Mesendoderm (in vitro differentiated cells): ENCODE results near the gene CHMP4A.

Experiments
- DNase-seq: peaks from one replicate; pipeline ENCODE4 v3.0.0; 2013
- H2AK5ac ChIP-seq: 2 replicates; pipeline ENCODE4 v1.6.1; 2013; ENCODE audit warnings: low read length, inconsistent platforms
- H2BK120ac ChIP-seq: 2 replicates; pipeline ENCODE4 v1.6.1; 2013; ENCODE audit warnings: low read depth, mild to moderate bottlenecking, low read length, moderate library complexity, mixed read lengths
- H2BK15ac ChIP-seq: replicated peaks from 2 replicates; pipeline ENCODE4 v1.6.1; 2013; ENCODE audit warnings: low read depth, mild to moderate bottlenecking, moderate library complexity
- H2BK5ac ChIP-seq: 2 replicates; pipeline ENCODE4 v1.6.1; 2013; ENCODE audit warnings: low read length, inconsistent platforms
- H3K18ac ChIP-seq: 2 replicates; pipeline ENCODE4 v1.6.1; 2013; ENCODE audit warnings: mild to moderate bottlenecking, low read length, mixed read lengths
- H3K23ac ChIP-seq: one replicate; pipeline ENCODE4 v1.6.1; 2013; ENCODE audit warnings: low read length
- H3K27ac ChIP-seq: 2 replicates; pipeline ENCODE4 v1.5.1; 2013; ENCODE audit warnings: low read depth, mild to moderate bottlenecking, inconsistent platforms, low read length, moderate library complexity
- H3K27me3 ChIP-seq: 2 replicates; pipeline ENCODE4 v1.6.1; 2013; ENCODE audit warnings: low read length, control low read depth, mild to moderate bottlenecking, inconsistent platforms; ENCODE audit not compliant: insufficient read depth, poor library complexity
- H3K36me3 ChIP-seq: 2 replicates; pipeline ENCODE4 v1.6.1; 2013; ENCODE audit warnings: low read length, inconsistent platforms; ENCODE audit not compliant: control insufficient read depth, insufficient read depth
- H3K4ac ChIP-seq: one replicate; pipeline ENCODE4 v1.6.1; 2013; ENCODE audit warnings: low read depth, mild to moderate bottlenecking, low read length, moderate library complexity
- H3K4me1 ChIP-seq: 2 replicates; pipeline ENCODE4 v1.6.1; 2013; ENCODE audit warnings: low read depth, low read length, inconsistent platforms; ENCODE audit not compliant: control insufficient read depth
- H3K4me2 ChIP-seq: 2 replicates; pipeline ENCODE4 v1.6.1; 2013; ENCODE audit warnings: low read length
- H3K4me3 ChIP-seq: 2 replicates; pipeline ENCODE4 v1.5.1; 2013; ENCODE audit warnings: mild to moderate bottlenecking, low read length
- H3K56ac ChIP-seq: one replicate; pipeline ENCODE4 v1.6.1; 2013; ENCODE audit warnings: low read length
- H3K79me1 ChIP-seq: 2 replicates; pipeline ENCODE4 v1.6.1; 2013; ENCODE audit warnings: low read length, inconsistent platforms
- H3K79me2 ChIP-seq: 2 replicates; pipeline ENCODE4 v1.6.1; 2013; ENCODE audit warnings: mild to moderate bottlenecking, low read length; ENCODE audit not compliant: control insufficient read depth, insufficient read depth
- H3K9ac ChIP-seq: 2 replicates; pipeline ENCODE4 v1.6.1; 2013; ENCODE audit warnings: low read length, inconsistent platforms
- H4K5ac ChIP-seq: one replicate; pipeline ENCODE4 v1.6.1; 2013; ENCODE audit warnings: low read length
- H4K8ac ChIP-seq: one replicate; pipeline ENCODE4 v1.6.1; 2013; ENCODE audit warnings: low read depth, mild to moderate bottlenecking, control low read depth, low read length, moderate library complexity
- WGBS: extraction: QIAGEN DNeasy Blood & Tissue Kit; methylation state at CpG from one replicate; pipeline ENCODE4 v1.1.7; 2013; ENCODE audit warnings: low lambda C conversion rate, missing lambda C conversion rate; ENCODE audit not compliant: insufficient coverage; ENCODE audit errors: extremely low coverage; 5-methylcytosine and 5-hydroxymethylcytosine counted together

Gene CHMP4A

DNA sequence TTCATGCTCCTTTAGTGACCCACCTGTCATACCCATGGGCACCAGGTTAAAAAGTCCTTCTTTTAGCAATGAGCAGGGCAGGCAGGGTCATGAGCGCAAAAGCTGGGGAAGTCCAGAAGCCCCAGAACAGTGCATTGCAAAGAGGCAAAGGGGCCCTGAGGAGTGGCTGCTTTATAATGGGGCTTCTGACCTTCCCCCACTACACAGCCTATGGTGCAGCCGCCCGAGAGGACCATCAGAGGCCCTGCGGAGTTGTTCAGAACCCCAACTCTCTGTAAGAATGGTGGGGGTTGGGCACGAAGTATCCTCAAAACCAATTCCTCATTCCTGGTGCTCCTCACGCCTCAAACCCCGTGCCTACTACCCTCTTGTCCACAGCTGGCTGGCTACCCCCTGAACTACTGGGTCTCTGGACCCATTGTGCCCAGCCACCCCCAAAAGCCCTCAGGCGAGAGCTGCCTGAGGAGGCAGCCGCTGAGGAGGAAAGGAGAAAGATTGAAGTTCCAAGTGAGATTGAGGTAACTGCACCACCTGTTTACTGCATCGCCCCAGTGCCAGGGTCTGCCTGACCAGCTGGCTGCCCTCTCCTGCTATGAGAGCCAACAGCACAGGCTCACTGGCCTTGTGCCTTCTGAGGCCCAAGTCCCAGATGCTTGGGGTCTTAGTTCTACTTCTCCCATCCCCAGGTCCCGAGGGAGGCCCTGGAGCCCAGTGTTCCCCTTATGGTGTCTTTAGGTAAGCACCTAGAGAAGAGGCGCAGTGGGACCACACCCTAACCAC is 34.7 kb downstream of the CHMP4A start:
- WGBS, result no CpG with 5 or more reads among the region's 12 CpGs
- Histone ChIP-seq H3K4me2 (no peak overlapping the region), H2BK120ac (no peak overlapping the region)

DNA sequence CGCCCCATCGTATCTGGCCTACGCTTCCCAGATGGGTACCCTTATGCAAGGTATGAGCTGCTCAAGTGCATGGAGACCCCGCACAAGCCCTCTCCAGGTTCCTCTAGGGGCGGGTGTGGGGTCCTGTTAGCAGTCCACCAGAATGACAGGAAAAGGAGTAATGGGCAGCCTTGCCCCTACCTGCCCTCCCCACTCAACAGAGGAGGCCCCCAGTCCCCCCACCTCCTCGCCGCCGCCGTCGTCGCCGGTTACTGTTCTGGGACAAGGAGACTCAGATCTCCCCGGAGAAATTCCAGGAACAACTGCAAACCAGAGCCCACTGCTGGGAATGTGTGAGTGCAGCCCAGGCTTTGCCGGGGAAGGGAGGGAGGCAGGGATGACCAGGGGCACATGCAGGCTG is 35.4 kb downstream of the CHMP4A start:
- H2BK5ac ChIP-seq, result no peak overlapping the region
- DNase-seq, result no peak
- H3K79me1 ChIP-seq, result no peaks in the 10 kb centered on the region
- no peaks in the 10 kb centered on the region for H3K4me1 ChIP-seq
- H3K23ac ChIP-seq, result no peak overlapping the region
- H3K36me3 ChIP-seq, result peaks cover 11% of the 10 kb centered on the region
- H3K4me3 ChIP-seq, result no peak overlapping the region
- H4K8ac ChIP-seq, result no peak overlapping the region
- H3K4ac ChIP-seq, result no peak overlapping the region
- H3K27ac ChIP-seq, result no peak overlapping the region
- H3K56ac ChIP-seq, result no peak overlapping the region
- no peak overlapping the region for H2AK5ac ChIP-seq
- no peak overlapping the region for H2BK120ac ChIP-seq
- no peak overlapping the region for H2BK15ac ChIP-seq
- H3K9ac ChIP-seq, result no peak overlapping the region
- H3K18ac ChIP-seq, result no peak overlapping the region
- no peak overlapping the region for H3K4me2 ChIP-seq
- no peak overlapping the region for H4K5ac ChIP-seq
- H3K79me2 ChIP-seq, result no peaks in the 10 kb centered on the region
- H3K27me3 ChIP-seq, result no peaks in the 10 kb centered on the region
- no CpG with 5 or more reads among the region's 14 CpGs for WGBS

More for the DNA sequence above, 34.7 kb downstream of the CHMP4A start:
- Histone ChIP-seq H3K79me1 (no peaks in the 10 kb centered on the region), H3K36me3 (peaks cover 12% of the 10 kb centered on the region), H3K4me3 (no peak overlapping the region), H4K8ac (no peak overlapping the region), H3K56ac (no peak overlapping the region), H3K4ac (no peak overlapping the region), H4K5ac (no peak overlapping the region), H3K18ac (no peak overlapping the region), H3K9ac (no peak overlapping the region), H3K23ac (no peak overlapping the region), H2BK15ac (no peak overlapping the region), H3K4me1 (no peaks in the 10 kb centered on the region), H2AK5ac (no peak overlapping the region), H2BK5ac (no peak overlapping the region), H3K27ac (no peak overlapping the region), H3K79me2 (no peaks in the 10 kb centered on the region), H3K27me3 (no peaks in the 10 kb centered on the region)
- no peak for DNase-seq

DNA sequence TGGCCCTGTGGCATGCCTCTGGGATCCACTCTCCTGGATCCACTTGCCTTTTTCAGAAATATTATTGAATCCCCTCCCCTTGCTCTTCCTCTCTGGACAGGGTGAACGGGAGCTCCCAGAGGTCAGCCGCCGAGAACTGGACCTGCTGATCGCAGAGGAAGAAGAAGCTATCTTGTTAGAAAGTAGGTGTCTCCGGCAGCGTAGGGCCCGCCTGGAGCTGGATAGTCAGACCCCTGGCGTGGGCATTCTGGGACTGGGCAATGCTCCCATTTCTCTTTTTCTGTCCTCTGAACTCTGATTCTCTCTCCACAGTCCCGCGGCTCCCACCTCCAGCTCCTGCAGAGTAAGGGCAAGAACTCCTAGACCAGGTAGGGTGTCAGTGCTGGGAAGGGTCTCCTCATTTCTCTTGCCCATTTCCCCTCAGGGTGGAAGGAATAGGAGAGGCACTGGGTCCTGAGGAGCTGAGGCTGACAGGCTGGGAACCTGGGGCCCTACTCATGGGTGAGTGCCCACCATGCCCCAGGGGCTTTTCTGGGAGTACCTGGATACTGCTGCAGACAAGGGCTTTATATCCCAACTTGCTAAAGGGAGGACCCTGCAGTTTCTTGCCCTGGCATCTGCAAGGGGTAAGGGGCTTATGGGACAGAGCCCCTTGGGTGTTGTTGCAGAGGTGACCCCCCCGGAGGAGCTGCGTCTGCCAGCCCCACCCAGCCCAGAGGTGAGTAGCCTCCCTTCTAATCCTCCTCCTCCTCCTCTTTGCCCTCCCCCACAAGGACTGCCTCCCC is 36.1 kb downstream of the CHMP4A start:
- Histone ChIP-seq H3K79me1 (no peaks in the 10 kb centered on the region), H3K18ac (no peak overlapping the region)

DNA sequence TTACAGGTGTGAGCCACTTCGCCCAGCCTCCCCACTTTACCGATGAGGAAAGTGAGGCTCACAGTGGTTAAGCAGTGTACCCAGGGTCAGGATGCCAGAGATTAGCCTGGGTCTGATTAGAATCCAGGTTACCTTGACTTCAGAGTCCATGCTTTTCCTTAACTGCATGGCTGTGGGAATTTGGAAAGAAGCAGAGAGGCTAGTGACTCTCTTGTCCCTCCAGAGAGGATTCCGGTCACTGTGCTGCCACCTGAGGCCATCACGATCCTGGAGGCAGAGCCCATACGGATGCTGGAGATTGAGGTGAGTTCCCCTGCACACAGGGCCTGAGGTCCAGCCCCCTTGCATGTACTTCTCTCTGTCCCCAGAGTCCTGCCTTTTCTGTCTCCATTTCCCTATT is 36.7 kb downstream of the CHMP4A start:
- H3K4me2 ChIP-seq, result no peak overlapping the region
- H3K18ac ChIP-seq, result no peak overlapping the region
- no CpG with 5 or more reads among the region's 5 CpGs for WGBS
- H3K27me3 ChIP-seq, result no peaks in the 10 kb centered on the region
- no peak overlapping the region for H2BK120ac ChIP-seq
- no peak for DNase-seq
- no peak overlapping the region for H3K27ac ChIP-seq
- H4K5ac ChIP-seq, result no peak overlapping the region
- H3K23ac ChIP-seq, result no peak overlapping the region
- no peak overlapping the region for H3K56ac ChIP-seq
- peaks cover 3% of the 10 kb centered on the region for H3K4me1 ChIP-seq
- no peak overlapping the region for H3K9ac ChIP-seq
- H3K79me2 ChIP-seq, result no peaks in the 10 kb centered on the region
- no peaks in the 10 kb centered on the region for H3K79me1 ChIP-seq
- peaks cover 8% of the 10 kb centered on the region for H3K36me3 ChIP-seq
- H2BK5ac ChIP-seq, result no peak overlapping the region
- H3K4me3 ChIP-seq, result no peak overlapping the region
- H4K8ac ChIP-seq, result no peak overlapping the region
- no peak overlapping the region for H2BK15ac ChIP-seq
- H3K4ac ChIP-seq, result no peak overlapping the region
- H2AK5ac ChIP-seq, result no peak overlapping the region

More for the DNA sequence above, 36.1 kb downstream of the CHMP4A start:
- Histone ChIP-seq H2BK120ac (no peak overlapping the region), H3K4me1 (peaks cover 1% of the 10 kb centered on the region), H3K4ac (no peak overlapping the region), H2BK15ac (no peak overlapping the region), H3K4me2 (no peak overlapping the region), H2BK5ac (no peak overlapping the region), H3K27ac (no peak overlapping the region), H3K23ac (no peak overlapping the region), H3K27me3 (no peaks in the 10 kb centered on the region), H3K56ac (no peak overlapping the region), H3K79me2 (no peaks in the 10 kb centered on the region), H3K36me3 (peaks cover 8% of the 10 kb centered on the region), H2AK5ac (no peak overlapping the region), H3K9ac (no peak overlapping the region), H4K5ac (no peak overlapping the region), H4K8ac (no peak overlapping the region), H3K4me3 (no peak overlapping the region)
- WGBS, result no CpG with 5 or more reads among the region's 12 CpGs
- no peak for DNase-seq

DNA sequence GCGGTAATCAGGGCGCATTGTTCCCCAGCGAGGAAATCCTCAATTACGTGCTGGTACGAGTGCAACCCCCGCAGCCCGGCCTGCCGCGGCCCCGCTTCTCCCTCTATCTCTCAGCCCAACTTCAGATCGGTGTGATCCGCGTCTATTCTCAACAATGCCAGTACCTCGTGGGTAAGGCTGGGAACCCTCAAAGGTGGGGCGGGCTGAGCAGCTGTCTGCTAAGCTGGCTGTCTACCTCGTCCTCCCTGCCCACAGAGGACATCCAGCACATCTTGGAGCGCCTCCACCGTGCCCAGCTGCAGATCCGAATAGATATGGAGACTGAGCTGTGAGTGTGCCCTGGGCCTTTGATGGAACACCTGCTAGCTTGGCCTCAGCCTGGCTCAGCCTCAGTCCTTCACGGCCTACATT is 40.4 kb downstream of the CHMP4A start:
- Histone ChIP-seq H2BK5ac (no peak overlapping the region), H3K4me3 (no peak overlapping the region), H4K5ac (no peak overlapping the region), H2AK5ac (no peak overlapping the region), H3K56ac (peak overlapping the region; percentile 85), H3K79me2 (no peaks in the 10 kb centered on the region), H3K27me3 (no peaks in the 10 kb centered on the region), H3K79me1 (no peaks in the 10 kb centered on the region), H4K8ac (no peak overlapping the region), H2BK120ac (no peak overlapping the region), H3K36me3 (no peaks in the 10 kb centered on the region), H3K4me1 (peaks cover 3% of the 10 kb centered on the region), H3K4ac (no peak overlapping the region), H3K18ac (no peak overlapping the region), H3K27ac (no peak overlapping the region), H3K9ac (no peak overlapping the region), H3K23ac (no peak overlapping the region), H3K4me2 (no peak overlapping the region), H2BK15ac (no peak overlapping the region)
- DNase-seq, result no peak
- WGBS, result no CpG with 5 or more reads among the region's 20 CpGs
